Lower lobe of right lung (tissue), 2 donors: ENCODE measurements around the gene HECW1. TPM values are rescaled to one million over a fixed set of nuclear protein-coding genes. Genes with fewer than 3 reads are reported as not detected.
"Not testable (repeated sequence)": the region's sequence is repeated elsewhere in the genome, so short reads cannot be mapped to it uniquely, and the experiment has no call there.

Experiments
- ATAC-seq, 2 donors: fragments of 200-7000 bp; cut with Tn5 transposase; one replicate each; pipeline ENCODE4 v1.9.1; 2020 to 2022; ENCODE audit warnings: mild to moderate bottlenecking in 2 of 2, moderate library complexity in 2 of 2
- DNase-seq: peaks from one replicate; pipeline ENCODE4 v3.0.0-alpha.2; 2020
- H3K27ac ChIP-seq: fragments of 200-600 bp; one replicate; pipeline ENCODE4 v1.8.0; 2022
- H3K27me3 ChIP-seq: fragments of 200-600 bp; one replicate; pipeline ENCODE4 v1.8.0; 2022; ENCODE audit warnings: low read depth
- H3K36me3 ChIP-seq: fragments of 200-600 bp; one replicate; pipeline ENCODE4 v1.8.0; 2022; ENCODE audit warnings: mild to moderate bottlenecking
- H3K4me1 ChIP-seq: fragments of 200-600 bp; one replicate; pipeline ENCODE4 v1.8.0; 2022
- H3K4me3 ChIP-seq: fragments of 200-600 bp; one replicate; pipeline ENCODE4 v1.8.0; 2022; ENCODE audit warnings: mild to moderate bottlenecking
- H3K9me3 ChIP-seq: fragments of 200-600 bp; one replicate; pipeline ENCODE4 v1.8.0; 2022
- intact Hi-C: fragments of 100-400 bp; cut with DNase I; formaldehyde crosslinking; loops from one replicate; pipeline ENCODE4 v1.11.0; 2022
- total RNA-seq: library from RNA; stranded (reverse); fragmentation: NEBNext Ultra II Directional; extraction: Animal tissue kit (Norgen Biotek cat#: 25700); gene quantifications from one replicate; pipeline ENCODE4 v1.2.1, GENCODE V29; 2021
- TF ChIP-seq, protein P1 (sequence below): fragments of 200-600 bp; IDR thresholded peaks from one replicate; pipeline ENCODE4 v1.8.0; 2022; ENCODE audit warnings: antibody characterized with exemption, mild to moderate bottlenecking
- donor health status: DM: no; HTN: yes; CAD: no; lungs with severe emphysema.

HECW1 gene
- total RNA-seq, 1 donor from 2014 or later, result 0.06 TPM

- Histone ChIP-seq H3K36me3 (no peaks in the 10 kb centered on the region), H3K4me3 (no peak overlapping the region), H3K27ac (no peak overlapping the region), H3K27me3 (no peaks in the 10 kb centered on the region), H3K9me3 (no peaks in the 10 kb centered on the region), H3K4me1 (no peaks in the 10 kb centered on the region)
- ATAC-seq, result peak in 1 of 2 donors; percentile 25
- TF ChIP-seq, protein P1, sequence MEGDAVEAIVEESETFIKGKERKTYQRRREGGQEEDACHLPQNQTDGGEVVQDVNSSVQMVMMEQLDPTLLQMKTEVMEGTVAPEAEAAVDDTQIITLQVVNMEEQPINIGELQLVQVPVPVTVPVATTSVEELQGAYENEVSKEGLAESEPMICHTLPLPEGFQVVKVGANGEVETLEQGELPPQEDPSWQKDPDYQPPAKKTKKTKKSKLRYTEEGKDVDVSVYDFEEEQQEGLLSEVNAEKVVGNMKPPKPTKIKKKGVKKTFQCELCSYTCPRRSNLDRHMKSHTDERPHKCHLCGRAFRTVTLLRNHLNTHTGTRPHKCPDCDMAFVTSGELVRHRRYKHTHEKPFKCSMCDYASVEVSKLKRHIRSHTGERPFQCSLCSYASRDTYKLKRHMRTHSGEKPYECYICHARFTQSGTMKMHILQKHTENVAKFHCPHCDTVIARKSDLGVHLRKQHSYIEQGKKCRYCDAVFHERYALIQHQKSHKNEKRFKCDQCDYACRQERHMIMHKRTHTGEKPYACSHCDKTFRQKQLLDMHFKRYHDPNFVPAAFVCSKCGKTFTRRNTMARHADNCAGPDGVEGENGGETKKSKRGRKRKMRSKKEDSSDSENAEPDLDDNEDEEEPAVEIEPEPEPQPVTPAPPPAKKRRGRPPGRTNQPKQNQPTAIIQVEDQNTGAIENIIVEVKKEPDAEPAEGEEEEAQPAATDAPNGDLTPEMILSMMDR, result no peak
- intact Hi-C loops, result no loop called here
- no peak for DNase-seq
Observed at GRCh38 chr7:43328785-43329380, 216.4 kb downstream of the HECW1 start.

- H3K27ac ChIP-seq, result no peak overlapping the region
- H3K4me1 ChIP-seq, result no peaks in the 10 kb centered on the region
- TF ChIP-seq, protein P1, result no peak
- no peak overlapping the region for H3K4me3 ChIP-seq
- intact Hi-C loops, result no loop called here
- ATAC-seq (no peak), DNase-seq (no peak)
- no peaks in the 10 kb centered on the region for H3K27me3 ChIP-seq
- H3K9me3 ChIP-seq, result no peaks in the 10 kb centered on the region
- H3K36me3 ChIP-seq, result no peaks in the 10 kb centered on the region
Observed at GRCh38 chr7:43332193-43332796, 219.8 kb downstream of the HECW1 start.

DNA sequence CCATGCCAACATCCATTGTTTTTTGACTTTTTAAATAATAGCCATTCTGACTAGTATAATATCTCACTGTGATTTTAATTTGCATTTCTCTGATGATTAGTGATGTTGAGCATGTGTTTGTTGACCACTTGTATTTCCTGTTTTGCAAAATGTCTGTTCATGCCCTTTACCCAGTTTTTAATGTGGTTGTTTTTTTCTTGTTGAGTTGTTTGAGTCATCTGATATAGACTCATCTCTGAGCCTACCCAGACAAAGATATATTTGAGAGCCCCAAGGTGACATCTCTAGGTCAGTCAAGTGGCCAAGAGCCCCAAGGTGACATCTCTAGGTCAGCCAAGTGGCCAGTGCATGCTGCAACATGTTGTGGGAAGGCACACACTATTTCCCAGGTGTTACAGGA is 224.7 kb downstream of the HECW1 start:
- H3K9me3 ChIP-seq, result no peaks in the 10 kb centered on the region
- H3K4me1 ChIP-seq, result no peaks in the 10 kb centered on the region
- DNase-seq (no peak), ATAC-seq (no peak)
- no peak overlapping the region for H3K27ac ChIP-seq
- intact Hi-C loops, result no loop called here
- TF ChIP-seq, protein P1, result no peak
- H3K27me3 ChIP-seq, result no peaks in the 10 kb centered on the region
- H3K36me3 ChIP-seq, result no peaks in the 10 kb centered on the region
- no peak overlapping the region for H3K4me3 ChIP-seq

DNA sequence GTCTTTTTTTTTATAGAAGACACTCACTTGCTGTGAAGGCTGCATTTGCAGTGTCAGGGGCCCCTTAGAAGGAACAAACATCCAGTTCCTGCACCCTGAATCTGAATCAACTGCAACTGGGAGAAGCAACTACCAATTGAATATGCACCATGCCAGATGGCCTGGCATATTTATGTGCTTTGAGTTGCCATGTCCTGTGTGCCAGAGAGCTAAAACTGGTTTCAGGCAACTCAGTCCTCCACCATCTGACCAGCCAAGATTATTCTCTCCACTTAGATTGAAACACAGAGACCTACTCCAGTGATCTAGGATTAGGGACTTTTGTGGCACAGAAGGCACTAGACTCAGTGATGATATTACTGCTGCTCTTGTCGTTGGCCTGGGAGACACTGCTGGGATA is 225.4 kb downstream of the HECW1 start:
- DNase-seq (no peak), ATAC-seq (no peak)
- no peak overlapping the region for H3K27ac ChIP-seq
- no peaks in the 10 kb centered on the region for H3K9me3 ChIP-seq
- no peaks in the 10 kb centered on the region for H3K36me3 ChIP-seq
- H3K4me1 ChIP-seq, result no peaks in the 10 kb centered on the region
- H3K27me3 ChIP-seq, result no peaks in the 10 kb centered on the region
- intact Hi-C loops, result no loop called here
- H3K4me3 ChIP-seq, result no peak overlapping the region
- TF ChIP-seq, protein P1, result no peak

DNA sequence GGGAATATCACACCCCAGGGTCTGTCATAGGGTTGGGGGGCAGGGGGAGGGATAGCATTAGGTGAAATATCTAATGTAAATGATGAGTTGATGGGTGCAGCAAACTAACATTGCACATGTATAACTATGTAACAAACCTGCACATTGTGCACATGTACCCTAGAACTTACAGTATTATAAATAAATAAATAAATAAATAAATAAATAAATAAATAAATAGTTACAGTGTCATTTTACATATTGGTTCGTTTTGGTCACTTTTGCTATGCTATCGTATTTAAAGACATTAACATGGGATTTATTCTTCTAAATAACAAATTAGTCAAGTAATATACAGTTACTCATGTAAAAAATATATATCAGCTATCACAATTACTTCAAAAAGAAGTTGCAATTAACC is 228.7 kb downstream of the HECW1 start:
- TF ChIP-seq, protein P1, result no peak
- Histone ChIP-seq H3K9me3 (no peaks in the 10 kb centered on the region), H3K4me3 (no peak overlapping the region), H3K36me3 (no peaks in the 10 kb centered on the region), H3K27me3 (no peaks in the 10 kb centered on the region), H3K4me1 (no peaks in the 10 kb centered on the region), H3K27ac (no peak overlapping the region)
- intact Hi-C loops, result no loop called here
- ATAC-seq, result no peak
- DNase-seq, result no peak

GRCh38 chr7:43343417-43343816 is 231.0 kb downstream of the HECW1 start:
- H3K27me3 ChIP-seq, H3K27ac ChIP-seq, ATAC-seq, intact Hi-C loops, H3K4me1 ChIP-seq, H3K4me3 ChIP-seq, H3K9me3 ChIP-seq, DNase-seq, H3K36me3 ChIP-seq: not testable (repeated sequence)

GRCh38 chr7:43345696-43346095 is 233.2 kb downstream of the HECW1 start:
- H3K27me3 ChIP-seq, H3K27ac ChIP-seq, H3K36me3 ChIP-seq, H3K9me3 ChIP-seq, H3K4me1 ChIP-seq, DNase-seq, H3K4me3 ChIP-seq, intact Hi-C loops, ATAC-seq: not testable (repeated sequence)
